ENCODE measurements around the gene LRRC2.

LRRC2 gene

DNA sequence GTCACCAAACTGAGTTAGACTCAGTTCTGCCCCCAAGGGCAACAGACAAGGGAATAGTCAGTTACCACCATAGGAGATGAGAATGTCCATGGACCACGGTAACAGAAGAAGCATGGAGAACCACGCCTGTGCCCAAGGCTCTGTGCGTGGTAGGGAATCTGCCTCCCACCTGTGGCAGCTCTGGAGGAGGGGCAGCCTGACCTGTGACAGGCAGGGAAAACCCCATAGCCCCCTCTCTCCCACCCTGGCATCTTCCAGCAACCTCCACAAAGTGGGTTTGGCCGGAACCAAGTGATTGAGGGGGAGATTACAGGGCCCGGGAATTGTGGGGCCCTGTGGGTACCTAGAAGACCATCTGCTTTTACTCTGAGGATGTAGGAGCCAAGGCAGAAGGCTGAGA is 87.1 kb downstream of the LRRC2 start:
- DNase-seq (ENCODE audit: low spot score): no peak

DNA sequence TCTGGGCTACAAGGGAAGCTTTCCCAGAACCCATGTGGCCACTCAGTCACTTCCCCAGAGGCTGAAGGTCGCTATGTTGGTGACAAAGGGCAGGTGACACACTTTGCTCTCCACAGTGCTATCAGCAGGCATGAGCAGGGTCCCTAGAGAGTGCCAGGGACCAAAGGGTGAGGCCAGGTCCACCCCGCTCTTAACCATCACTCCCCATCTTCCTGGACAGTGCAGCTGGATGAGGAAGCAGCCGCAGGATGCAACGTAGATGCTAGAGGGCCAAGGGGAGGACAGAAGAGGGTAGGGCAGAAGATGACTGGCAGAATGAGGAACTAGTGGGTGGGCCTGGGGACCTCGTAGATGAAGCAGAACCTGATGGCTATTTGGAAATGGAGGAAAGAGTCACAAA is 87.8 kb downstream of the LRRC2 start:
- no peak for DNase-seq (ENCODE audit: low spot score)

DNA sequence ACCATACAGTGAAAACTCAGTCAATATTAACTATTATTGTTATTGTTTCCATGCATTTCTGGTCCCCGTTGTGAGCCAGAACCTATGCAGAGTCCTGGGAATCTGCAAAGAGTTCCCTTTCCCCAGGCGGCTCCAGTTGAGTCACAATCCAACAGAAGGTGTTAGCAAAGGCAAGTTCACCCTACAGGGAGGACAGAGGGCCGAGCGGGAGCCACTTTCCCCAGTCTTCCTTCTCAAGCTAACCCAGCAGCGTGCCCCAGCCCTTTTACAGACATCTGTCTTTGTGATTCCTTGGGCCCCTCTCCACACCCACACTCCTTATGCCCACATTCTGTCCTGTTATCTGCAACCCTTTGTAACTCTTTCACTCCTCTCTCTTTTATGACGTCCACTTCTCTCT is 88.3 kb downstream of the LRRC2 start:
- no peak for DNase-seq (ENCODE audit: low spot score)

DNA sequence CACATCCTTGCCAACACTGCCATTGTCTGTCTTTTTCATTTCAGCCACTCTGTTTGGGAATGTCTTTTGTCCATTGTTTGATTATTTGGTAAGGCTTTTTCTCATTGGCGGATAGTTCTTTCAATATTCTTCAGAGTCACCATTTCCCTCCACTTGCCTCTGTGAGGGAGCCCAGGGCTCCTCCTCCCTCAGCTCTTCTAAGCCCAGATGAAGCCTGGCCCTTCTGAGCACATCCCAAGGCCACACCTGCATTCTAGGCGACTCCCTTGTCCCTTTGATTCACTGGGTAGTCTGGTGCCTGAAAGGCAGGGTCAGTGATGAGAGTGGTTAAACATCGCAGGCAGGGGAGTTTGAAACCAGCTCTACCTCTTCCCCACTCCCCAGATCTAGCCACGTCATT is 89.0 kb downstream of the LRRC2 start:
- DNase-seq (ENCODE audit: low spot score): no peak

DNA sequence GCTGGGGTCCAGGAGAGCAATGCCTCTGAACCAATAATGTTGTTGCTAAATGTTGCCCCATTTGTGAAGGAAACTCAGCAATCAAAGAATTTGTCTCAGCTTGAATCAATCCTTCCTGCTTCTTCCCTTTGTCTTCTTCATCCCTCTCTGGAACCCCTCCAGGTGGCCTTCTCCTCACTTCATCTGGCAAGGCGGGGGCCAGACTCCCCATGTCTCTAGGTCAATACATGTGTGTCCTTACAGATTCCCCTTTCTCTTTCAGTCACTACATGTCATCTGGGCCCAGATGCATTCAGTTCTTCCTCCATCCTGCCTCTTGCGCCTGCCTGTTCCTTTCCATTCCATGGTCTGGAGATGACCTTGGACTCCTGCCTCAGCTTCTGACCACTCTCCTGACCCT is 93.4 kb downstream of the LRRC2 start:
- DNase-seq (ENCODE audit: low spot score): no peak

DNA sequence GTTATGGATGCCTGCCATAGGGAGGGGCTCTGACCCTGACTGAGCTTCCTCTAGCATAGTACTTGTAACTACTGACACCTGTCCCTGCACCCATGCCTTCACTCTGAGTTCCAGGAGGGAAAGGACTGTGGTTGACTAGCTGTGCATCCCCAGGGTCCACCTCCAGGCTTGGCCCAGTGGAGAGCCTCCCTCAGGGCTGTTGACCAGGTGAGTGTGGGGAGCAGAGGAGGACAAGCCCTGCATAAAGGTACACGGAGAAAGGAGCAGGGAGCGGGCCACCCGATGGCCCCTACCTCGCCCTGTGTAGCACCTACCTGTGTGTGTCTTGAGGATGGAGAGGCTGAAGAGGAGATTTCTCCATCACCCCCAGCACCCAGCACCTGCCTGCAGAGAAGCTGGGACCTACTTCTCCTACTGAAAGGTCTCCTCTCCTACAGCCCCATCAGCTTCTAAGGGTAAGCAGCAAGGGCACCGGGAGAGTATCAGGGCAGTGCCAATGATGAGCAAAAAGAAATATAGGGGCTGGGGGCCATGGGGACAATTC is 94.7 kb downstream of the LRRC2 start:
- DNase-seq (ENCODE audit: low spot score): no peak

DNA sequence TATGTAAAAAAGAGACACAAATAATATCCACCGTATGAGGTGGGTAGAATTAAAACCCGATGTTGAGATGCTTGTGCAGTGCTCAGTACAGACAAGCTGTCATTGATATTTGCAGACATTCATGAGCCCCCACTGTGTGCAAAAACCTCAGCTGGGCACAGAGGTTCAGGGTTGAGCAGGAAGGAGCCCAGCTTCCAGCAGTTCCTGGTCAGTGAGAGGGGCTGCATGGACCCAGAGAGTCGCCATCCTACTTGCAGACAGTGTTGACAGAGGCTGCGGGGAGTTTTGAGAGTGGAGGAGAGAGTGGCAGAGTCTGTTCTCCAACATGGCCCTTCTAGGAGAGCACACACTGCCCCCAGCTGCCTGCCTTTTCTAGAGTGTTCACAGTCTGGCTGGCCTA is 95.3 kb downstream of the LRRC2 start:
- no peak for DNase-seq (ENCODE audit: low spot score)

DNA sequence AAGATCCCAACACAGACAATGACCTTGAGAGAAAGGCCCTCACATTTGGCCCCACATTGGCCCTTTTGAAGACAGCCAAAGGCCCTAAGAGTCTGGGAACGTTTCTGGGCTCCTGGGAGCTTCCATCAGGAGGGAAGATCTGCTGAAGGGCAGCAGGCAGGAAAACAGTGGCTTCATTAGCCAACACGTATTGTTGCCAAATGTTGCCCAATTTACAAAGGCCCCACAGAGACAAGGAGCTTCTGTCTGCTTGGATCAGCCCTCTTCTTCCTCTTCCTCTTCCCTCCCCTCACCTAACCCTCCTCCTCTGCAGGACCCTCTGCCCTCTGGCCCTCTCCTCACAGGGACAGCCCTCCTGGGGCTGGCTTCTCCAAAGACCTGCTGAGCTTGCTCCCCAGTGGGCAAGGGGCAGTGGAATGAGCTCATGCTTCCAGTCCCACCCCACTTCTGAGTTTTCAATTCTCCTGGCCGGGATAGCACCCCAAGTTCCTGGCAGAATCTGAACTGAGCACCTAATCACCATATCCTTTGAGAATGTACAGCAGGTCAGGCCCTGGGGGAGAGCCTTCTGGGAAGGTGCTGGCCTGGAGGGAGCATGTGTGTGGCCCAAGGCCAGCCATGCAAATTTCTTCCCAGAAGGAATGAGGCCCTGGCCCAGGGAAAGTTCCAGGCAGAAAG is 96.3 kb downstream of the LRRC2 start:
- no peak for DNase-seq (ENCODE audit: low spot score)

DNA sequence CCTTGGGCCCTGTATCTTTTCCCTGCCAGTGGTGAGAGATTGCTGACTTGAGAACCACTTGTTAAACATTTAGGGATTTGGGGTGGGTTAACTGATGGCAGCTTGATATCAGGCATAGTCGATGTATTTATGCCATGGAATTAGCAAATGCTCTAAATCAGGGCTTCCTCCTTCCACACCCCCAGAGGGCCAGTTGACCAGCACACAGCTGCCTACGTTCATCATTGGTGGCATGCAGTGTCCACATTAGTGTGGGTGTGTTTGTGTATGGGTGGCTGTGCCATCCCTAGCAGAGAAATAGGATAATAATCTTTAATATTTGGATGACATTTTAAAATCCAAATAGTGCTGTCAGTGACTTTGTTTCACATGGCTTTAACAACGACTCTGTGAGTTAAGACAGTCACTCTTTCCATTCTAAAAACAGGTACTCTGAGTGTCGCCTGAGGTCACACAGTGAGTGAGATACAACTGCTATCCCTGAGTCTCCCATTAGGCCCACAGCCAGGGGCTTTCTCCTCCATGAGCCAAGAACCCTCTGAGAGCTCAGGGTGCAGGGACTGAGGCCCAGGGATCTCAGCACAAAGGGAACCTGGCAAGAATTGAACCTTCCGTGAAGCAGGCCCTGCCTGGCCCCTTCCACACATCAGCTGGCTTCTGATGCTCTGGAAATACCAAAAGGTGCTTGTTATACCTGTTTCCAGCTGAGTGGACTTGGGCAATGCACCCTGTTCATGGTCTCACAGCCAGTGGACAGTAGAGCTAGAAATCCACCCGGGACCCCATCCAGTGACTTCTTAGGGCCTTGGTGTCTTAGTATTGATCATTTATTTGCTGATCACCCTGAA is 97.1 kb downstream of the LRRC2 start:
- no peak for DNase-seq (ENCODE audit: low spot score)

DNA sequence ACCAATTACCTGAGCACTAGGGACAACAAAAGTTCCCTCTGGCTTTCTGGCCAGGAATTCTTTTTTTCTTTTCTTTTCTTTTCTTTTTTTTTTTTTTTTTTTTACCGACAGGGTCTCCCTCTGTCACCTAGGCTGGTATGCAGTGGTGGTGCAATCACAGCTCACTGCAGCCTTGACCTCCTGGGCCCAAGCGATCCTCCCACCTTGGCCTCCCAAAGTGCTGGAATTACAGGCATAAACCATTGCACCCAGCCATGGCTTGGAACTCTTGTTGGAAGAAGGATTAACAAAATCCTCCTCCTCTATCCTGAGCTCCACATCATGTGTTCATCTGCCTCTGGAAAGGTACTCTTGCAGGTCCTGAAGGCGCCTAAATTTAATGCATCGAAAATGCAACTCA is 98.5 kb downstream of the LRRC2 start:
- no peak for DNase-seq (ENCODE audit: low spot score)

DNA sequence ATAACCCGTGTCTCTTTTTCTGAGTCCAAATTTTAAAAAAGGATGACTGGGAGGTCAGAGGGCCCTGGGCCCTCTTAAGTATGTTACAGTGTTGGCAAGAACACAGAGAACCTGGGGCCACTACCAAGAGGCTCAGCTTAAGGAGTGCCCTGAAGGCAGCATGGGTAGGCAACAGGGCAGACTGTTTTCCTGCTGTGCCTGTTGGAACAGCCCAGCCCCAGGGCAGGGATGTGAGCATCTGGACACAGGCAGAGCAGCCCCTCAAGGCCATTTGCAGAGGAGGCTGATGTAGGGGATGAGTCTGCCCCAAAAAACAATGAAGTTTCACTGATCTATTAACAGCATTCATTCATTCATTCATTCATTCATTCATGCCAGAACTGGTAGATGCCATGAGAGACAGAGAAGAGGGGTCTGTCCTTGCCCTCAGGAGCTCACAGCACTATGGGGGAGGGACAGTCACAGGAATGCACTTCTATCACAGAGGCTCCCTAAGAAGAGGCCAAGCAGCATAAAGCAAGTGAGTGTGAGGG is 99.2 kb downstream of the LRRC2 start:
- no peak for DNase-seq (ENCODE audit: low spot score)

DNA sequence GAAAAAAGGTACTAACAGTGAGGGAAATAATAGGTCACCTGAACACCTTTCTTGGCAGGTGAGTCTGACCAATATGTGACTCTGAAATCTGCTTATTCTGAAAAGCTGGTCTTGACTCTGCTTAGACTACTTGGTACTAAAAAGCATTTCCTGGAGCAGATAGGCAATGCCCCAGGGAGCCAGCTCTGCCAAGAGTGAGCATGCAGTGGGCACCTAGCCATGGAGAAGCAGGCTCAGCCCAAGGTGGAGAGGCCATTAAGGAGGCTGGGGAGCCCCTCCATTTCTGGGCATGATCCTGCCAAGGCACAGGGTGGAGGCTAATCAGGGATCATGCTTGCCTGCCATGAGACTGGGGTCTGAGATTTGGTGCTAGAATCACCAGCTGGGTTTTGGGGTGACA is 99.8 kb downstream of the LRRC2 start:
- DNase-seq (ENCODE audit: low spot score): no peak
